HT1080 (cell line): ENCODE measurements around the gene FAM118A. TPM values are rescaled to one million over a fixed set of nuclear protein-coding genes. Genes with fewer than 3 reads are reported as not detected.
"Not testable (repeated sequence)": the region's sequence is repeated elsewhere in the genome, so short reads cannot be mapped to it uniquely, and the experiment has no call there.

ENCODE experiments used
- DNase-seq: peaks from one replicate; pipeline ENCODE4 v3.0.0-alpha.2; 2015; ENCODE audit warnings: low read depth
- total RNA-seq: library from RNA; depleted of rRNA; stranded (reverse); fragments of >200 nt; shearing (Covaris generic); gene quantifications from 2 replicates; pipeline ENCODE4 v1.2.3, GENCODE V29; 2014

The FAM118A gene
- total RNA-seq, 1 experiment from 2014 or later = 19.2 TPM

- no peak for DNase-seq
Measured at GRCh38 chr22:45281010-45281409, 28.7 kb upstream of the FAM118A start.

- DNase-seq = no peak
Measured at GRCh38 chr22:45284705-45285262, 24.9 kb upstream of the FAM118A start, which contains the start of gene UPK3A. Gene UPK3A, plus strand, starts transcription at chr22:45284949. Its CDS starts 65 bp downstream, at chr22:45285014.

- no peak for DNase-seq
Measured at GRCh38 chr22:45285263-45286058, 24.3 kb upstream of the FAM118A start.

GRCh38 chr22:45286854-45287551 is 22.7 kb upstream of the FAM118A start:
- no peak for DNase-seq

GRCh38 chr22:45290410-45290936 is 19.3 kb upstream of the FAM118A start:
- peak; percentile 65 for DNase-seq

- DNase-seq = no peak
Measured at GRCh38 chr22:45291061-45291930, 18.4 kb upstream of the FAM118A start.

GRCh38 chr22:45291931-45292290 is 17.8 kb upstream of the FAM118A start:
- no peak for DNase-seq

- no peak for DNase-seq
Measured at GRCh38 chr22:45292731-45293442, 16.8 kb upstream of the FAM118A start.

- no peak for DNase-seq
Measured at GRCh38 chr22:45294030-45294429, 15.7 kb upstream of the FAM118A start.

- DNase-seq = not testable (repeated sequence)
Measured at GRCh38 chr22:45295004-45295403, 14.7 kb upstream of the FAM118A start.

- no peak for DNase-seq
Measured at GRCh38 chr22:45295492-45295891, 14.2 kb upstream of the FAM118A start.

- DNase-seq = no peak
Measured at GRCh38 chr22:45296628-45297297, 13.0 kb upstream of the FAM118A start.

- no peak for DNase-seq
Measured at GRCh38 chr22:45298934-45299505, 10.7 kb upstream of the FAM118A start.

- no peak for DNase-seq
Measured at GRCh38 chr22:45302751-45303150, 7.0 kb upstream of the FAM118A start.

GRCh38 chr22:45303181-45303580 is 6.6 kb upstream of the FAM118A start:
- DNase-seq = no peak

- peak; percentile 28 for DNase-seq
Measured at GRCh38 chr22:45304971-45305370, 4.8 kb upstream of the FAM118A start.

GRCh38 chr22:45305456-45306075 is 4.2 kb upstream of the FAM118A start:
- DNase-seq = no peak

- DNase-seq = no peak
Measured at GRCh38 chr22:45306139-45306538, 3.6 kb upstream of the FAM118A start.

GRCh38 chr22:45308391-45308956 is 1.3 kb upstream of the FAM118A start:
- DNase-seq = no peak
